Lower leg skin (tissue), 4 donors: ENCODE results near the gene ZFP91. TPM values are rescaled to one million over a fixed set of nuclear protein-coding genes. Genes with fewer than 3 reads are reported as not detected.

ENCODE experiments used
- DNase-seq, 2 donors: peaks; one replicate each; pipeline ENCODE4 v3.0.0-alpha.2; 2019; ENCODE audit warnings: low spot score in 2 of 2
- H3K4me3 ChIP-seq: fragments of 200-600 bp; sonication (generic); 2 replicates; pipeline ENCODE4 v1.5.1; 2017; ENCODE audit warnings: mild to moderate bottlenecking, low read depth; ENCODE audit not compliant: poor library complexity, severe bottlenecking
- CTCF ChIP-seq, 3 donors: fragments of 450-650 bp; IDR thresholded peaks; one replicate each; pipeline ENCODE4 v1.5.1; 2016; ENCODE audit warnings: antibody characterized with exemption in 3 of 3, mild to moderate bottlenecking in 3 of 3, moderate library complexity in 2 of 3
- POLR2A ChIP-seq, 2 donors: fragments of 450-650 bp; IDR thresholded peaks; one replicate each; pipeline ENCODE4 v1.6.1; 2016 to 2017; ENCODE audit warnings: antibody characterized with exemption in 2 of 2, mild to moderate bottlenecking in 1 of 2, moderate library complexity in 1 of 2
- WGBS, 2 donors: methylation state at CpG; one replicate each; pipeline ENCODE4 v1.1.5; 2018; 5-methylcytosine and 5-hydroxymethylcytosine counted together
- intact Hi-C: fragments of 100-400 bp; cut with DNase I; formaldehyde crosslinking; loops from one replicate; pipeline ENCODE4 v1.15.0; 2023; ENCODE audit warnings: low total_unique reads
- total RNA-seq, 4 donors: library from RNA; depleted of rRNA; stranded (reverse); fragments of >200 nt; gene quantifications; one replicate each; pipeline ENCODE4 v1.1.0, GENCODE V29; 2016

The ZFP91 gene
- total RNA-seq, 4 donors from 2014 or later = 46.4 to 58.4 (median 51.7) TPM

- H3K4me3 ChIP-seq = no peak overlapping the region
- 84 to 85% methylated on average over 3 of the region's 3 CpGs for WGBS, 2 donors
- intact Hi-C loops = no loop called here
- DNase-seq = no peak
- TF ChIP-seq POLR2A (IDR thresholded peaks at IDR 0.05) (no peak), CTCF (IDR thresholded peaks at IDR 0.05) (no peak)
These were observed 12.8 kb downstream of the ZFP91 start for GRCh38 chr11:58591659-58592058.

GRCh38 chr11:58592760-58593472 is 14.1 kb downstream of the ZFP91 start:
- H3K4me3 ChIP-seq = no peak overlapping the region
- 67 to 70% methylated on average over 5 of the region's 5 CpGs for WGBS, 2 donors
- DNase-seq = no peak
- intact Hi-C loops = no loop called here
- TF ChIP-seq POLR2A (IDR thresholded peaks at IDR 0.05) = no peak
- TF ChIP-seq CTCF (IDR thresholded peaks at IDR 0.05) = no peak

- WGBS, 2 donors = 61 to 64% methylated on average over 4 of the region's 4 CpGs
- intact Hi-C loops = no loop called here
- TF ChIP-seq POLR2A (IDR thresholded peaks at IDR 0.05) (no peak), CTCF (IDR thresholded peaks at IDR 0.05) (no peak)
- H3K4me3 ChIP-seq = no peak overlapping the region
- no peak for DNase-seq
These were observed 16.0 kb downstream of the ZFP91 start for GRCh38 chr11:58594826-58595225.

GRCh38 chr11:58596621-58597020 is 17.8 kb downstream of the ZFP91 start:
- no peak for TF ChIP-seq CTCF (IDR thresholded peaks at IDR 0.05)
- TF ChIP-seq POLR2A (IDR thresholded peaks at IDR 0.05) = no peak
- no peak overlapping the region for H3K4me3 ChIP-seq
- no peak for DNase-seq
- 68 to 75% methylated on average over 3 of the region's 3 CpGs for WGBS, 2 donors
- intact Hi-C loops = no loop called here

GRCh38 chr11:58597486-58598144 is 18.8 kb downstream of the ZFP91 start:
- TF ChIP-seq POLR2A (IDR thresholded peaks at IDR 0.05) (no peak), CTCF (IDR thresholded peaks at IDR 0.05) (no peak)
- 80 to 84% methylated on average over 3 of the region's 3 CpGs for WGBS, 2 donors
- intact Hi-C loops = no loop called here
- DNase-seq = no peak
- no peak overlapping the region for H3K4me3 ChIP-seq
